ENCODE data around the gene ADCK2.
"Not testable (repeated sequence)": the region's sequence is repeated elsewhere in the genome, so short reads cannot be mapped to it uniquely, and the experiment has no call there.

The ADCK2 gene

DNA sequence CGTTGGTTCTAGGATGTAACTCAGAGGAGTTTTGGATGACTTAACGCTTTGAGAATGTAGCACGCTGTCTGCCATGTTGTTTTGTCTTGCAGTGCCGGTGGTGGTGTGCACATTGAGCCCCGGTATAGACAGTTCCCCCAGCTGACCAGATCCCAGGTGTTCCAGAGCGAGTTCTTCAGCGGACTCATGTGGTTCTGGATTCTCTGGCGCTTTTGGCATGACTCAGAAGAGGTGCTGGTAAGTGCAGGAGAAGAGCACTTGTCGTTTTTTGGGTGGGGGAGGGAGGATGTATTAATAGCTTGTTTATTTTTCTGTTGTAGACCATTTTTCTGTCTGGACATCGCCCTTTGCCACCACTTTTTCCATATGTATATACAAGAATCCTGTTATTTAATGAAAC lies 30.0 kb downstream of the ADCK2 start:
- no peaks in the 10 kb centered on the region for H3K9me3 ChIP-seq (ENCODE audit: insufficient read depth, low read depth, low read length)
- no peaks in the 10 kb centered on the region for H3F3A ChIP-seq (ENCODE audit: low read depth)
- H3K4me3 ChIP-seq (ENCODE audit: low read length, poor library complexity, severe bottlenecking) = no peak overlapping the region
- H3K4me2 ChIP-seq (ENCODE audit: low read depth, low read length, poor library complexity, severe bottlenecking) = no peak overlapping the region
- peaks cover 39% of the 10 kb centered on the region for H3K79me2 ChIP-seq (ENCODE audit: insufficient read depth, low read length)
- H3K9me2 ChIP-seq (replicated peaks; ENCODE audit: low read depth, low read length) = no peaks in the 10 kb centered on the region
- peaks cover 28% of the 10 kb centered on the region; the same call in 1 of the 2 replicates for H3K36me3 ChIP-seq (ENCODE audit: insufficient read depth, low read length)
- H3K27me3 ChIP-seq (ENCODE audit: insufficient read depth, low read length, poor library complexity, severe bottlenecking) = no peaks in the 10 kb centered on the region
- H4K20me1 ChIP-seq (ENCODE audit: insufficient read depth, low read length, poor library complexity, severe bottlenecking) = peaks cover 20% of the 10 kb centered on the region
- H3K9ac ChIP-seq (ENCODE audit: low read depth, low read length, poor library complexity, severe bottlenecking) = no peak overlapping the region
- peaks cover 20% of the 10 kb centered on the region for H3K4me1 ChIP-seq (ENCODE audit: insufficient read depth, low read length, poor library complexity, severe bottlenecking)
- no peak overlapping the region for H2AFZ ChIP-seq (ENCODE audit: low read length)
- TF ChIP-seq, protein P1, sequence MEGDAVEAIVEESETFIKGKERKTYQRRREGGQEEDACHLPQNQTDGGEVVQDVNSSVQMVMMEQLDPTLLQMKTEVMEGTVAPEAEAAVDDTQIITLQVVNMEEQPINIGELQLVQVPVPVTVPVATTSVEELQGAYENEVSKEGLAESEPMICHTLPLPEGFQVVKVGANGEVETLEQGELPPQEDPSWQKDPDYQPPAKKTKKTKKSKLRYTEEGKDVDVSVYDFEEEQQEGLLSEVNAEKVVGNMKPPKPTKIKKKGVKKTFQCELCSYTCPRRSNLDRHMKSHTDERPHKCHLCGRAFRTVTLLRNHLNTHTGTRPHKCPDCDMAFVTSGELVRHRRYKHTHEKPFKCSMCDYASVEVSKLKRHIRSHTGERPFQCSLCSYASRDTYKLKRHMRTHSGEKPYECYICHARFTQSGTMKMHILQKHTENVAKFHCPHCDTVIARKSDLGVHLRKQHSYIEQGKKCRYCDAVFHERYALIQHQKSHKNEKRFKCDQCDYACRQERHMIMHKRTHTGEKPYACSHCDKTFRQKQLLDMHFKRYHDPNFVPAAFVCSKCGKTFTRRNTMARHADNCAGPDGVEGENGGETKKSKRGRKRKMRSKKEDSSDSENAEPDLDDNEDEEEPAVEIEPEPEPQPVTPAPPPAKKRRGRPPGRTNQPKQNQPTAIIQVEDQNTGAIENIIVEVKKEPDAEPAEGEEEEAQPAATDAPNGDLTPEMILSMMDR (conservative IDR thresholded peaks at IDR 0.05; ENCODE audit: low read length) = no peak
- no peak for TF ChIP-seq EZH2phosphoT487 (IDR thresholded peaks at IDR 0.05; ENCODE audit: borderline replicate concordance)

DNA sequence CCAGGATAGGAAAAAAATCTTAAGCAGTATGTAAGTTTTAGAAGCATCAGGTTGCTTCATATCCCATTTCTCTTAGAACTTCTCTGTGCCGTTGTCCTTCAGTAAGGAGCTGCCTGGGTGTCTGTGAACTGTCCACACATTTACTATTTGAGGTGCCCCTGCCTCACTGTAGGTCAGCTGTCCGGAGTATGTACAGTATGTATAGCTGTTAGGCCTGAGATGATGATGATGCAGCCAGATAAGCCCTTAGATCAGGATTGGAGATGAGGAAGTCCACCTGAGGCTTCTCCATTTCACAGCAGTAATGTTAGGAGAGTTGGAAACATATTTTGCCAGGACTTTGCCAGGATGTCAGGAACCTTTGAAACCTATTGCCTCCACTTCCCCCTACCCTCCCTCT lies 31.5 kb downstream of the ADCK2 start:
- Histone ChIP-seq H3K36me3 (ENCODE audit: insufficient read depth, low read length) (peaks cover 28% of the 10 kb centered on the region; the same call in 1 of the 2 replicates), H3K4me1 (ENCODE audit: insufficient read depth, low read length, poor library complexity, severe bottlenecking) (peaks cover 9% of the 10 kb centered on the region), H3F3A (ENCODE audit: low read depth) (no peaks in the 10 kb centered on the region), H3K9me3 (ENCODE audit: insufficient read depth, low read depth, low read length) (no peaks in the 10 kb centered on the region), H3K4me3 (ENCODE audit: low read length, poor library complexity, severe bottlenecking) (no peak overlapping the region), H3K79me2 (ENCODE audit: insufficient read depth, low read length) (peaks cover 24% of the 10 kb centered on the region), H4K20me1 (ENCODE audit: insufficient read depth, low read length, poor library complexity, severe bottlenecking) (peaks cover 15% of the 10 kb centered on the region), H2AFZ (ENCODE audit: low read length) (no peak overlapping the region), H3K4me2 (ENCODE audit: low read depth, low read length, poor library complexity, severe bottlenecking) (no peak overlapping the region), H3K9ac (ENCODE audit: low read depth, low read length, poor library complexity, severe bottlenecking) (no peak overlapping the region), H3K9me2 (replicated peaks; ENCODE audit: low read depth, low read length) (no peaks in the 10 kb centered on the region), H3K27me3 (ENCODE audit: insufficient read depth, low read length, poor library complexity, severe bottlenecking) (no peaks in the 10 kb centered on the region)
- TF ChIP-seq EZH2phosphoT487 (IDR thresholded peaks at IDR 0.05; ENCODE audit: borderline replicate concordance) = no peak
- TF ChIP-seq, protein P1 (conservative IDR thresholded peaks at IDR 0.05; ENCODE audit: low read length) = no peak

DNA sequence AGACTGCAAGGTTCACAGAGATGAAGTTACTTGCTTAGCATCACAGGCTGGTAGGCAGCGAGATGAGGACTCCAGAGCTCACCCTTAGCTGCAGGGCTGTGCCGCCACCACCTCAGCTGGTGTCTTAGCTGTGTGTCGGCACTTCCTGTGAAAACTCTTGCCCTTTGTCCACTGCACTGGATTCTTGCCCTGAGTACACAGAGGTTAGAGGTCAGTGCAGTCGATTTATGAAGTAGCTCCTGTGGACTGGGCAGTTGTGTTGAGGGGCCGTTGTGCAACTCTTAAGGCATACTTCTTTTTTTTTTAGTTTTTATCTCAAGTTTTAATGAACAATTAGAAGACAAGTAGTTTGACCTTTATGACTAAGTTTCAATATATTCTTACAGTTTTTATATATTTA lies 34.4 kb downstream of the ADCK2 start:
- Histone ChIP-seq H3K36me3 (ENCODE audit: insufficient read depth, low read length) (peaks cover 28% of the 10 kb centered on the region; the same call in 1 of the 2 replicates), H3K4me1 (ENCODE audit: insufficient read depth, low read length, poor library complexity, severe bottlenecking) (no peaks in the 10 kb centered on the region), H3K9ac (ENCODE audit: low read depth, low read length, poor library complexity, severe bottlenecking) (no peak overlapping the region), H3K4me3 (ENCODE audit: low read length, poor library complexity, severe bottlenecking) (no peak overlapping the region), H4K20me1 (ENCODE audit: insufficient read depth, low read length, poor library complexity, severe bottlenecking) (no peaks in the 10 kb centered on the region), H3K9me2 (replicated peaks; ENCODE audit: low read depth, low read length) (no peaks in the 10 kb centered on the region), H2AFZ (ENCODE audit: low read length) (no peak overlapping the region), H3K27me3 (ENCODE audit: insufficient read depth, low read length, poor library complexity, severe bottlenecking) (no peaks in the 10 kb centered on the region), H3F3A (ENCODE audit: low read depth) (no peaks in the 10 kb centered on the region), H3K79me2 (ENCODE audit: insufficient read depth, low read length) (no peaks in the 10 kb centered on the region), H3K4me2 (ENCODE audit: low read depth, low read length, poor library complexity, severe bottlenecking) (no peak overlapping the region), H3K9me3 (ENCODE audit: insufficient read depth, low read depth, low read length) (no peaks in the 10 kb centered on the region)
- TF ChIP-seq, protein P1 (conservative IDR thresholded peaks at IDR 0.05; ENCODE audit: low read length) = no peak
- TF ChIP-seq EZH2phosphoT487 (IDR thresholded peaks at IDR 0.05; ENCODE audit: borderline replicate concordance) = no peak

DNA sequence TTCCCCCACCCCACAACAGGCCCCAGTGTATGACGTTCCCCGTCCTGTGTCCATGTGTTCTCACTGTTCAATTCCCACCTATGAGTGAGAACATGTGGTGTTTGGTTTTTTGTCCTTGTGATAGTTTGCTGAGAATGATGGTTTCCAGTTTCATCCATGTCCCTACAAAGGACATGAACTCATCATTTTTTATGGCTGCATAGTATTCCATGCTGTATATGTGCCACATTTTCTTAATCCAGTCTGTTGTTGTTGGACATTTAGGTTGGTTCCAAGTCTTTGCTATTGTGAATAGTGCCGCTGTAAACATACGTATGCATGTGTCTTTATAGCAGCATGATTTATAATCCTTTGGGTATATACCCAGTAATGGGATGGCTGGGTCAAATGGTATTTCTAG lies 36.0 kb downstream of the ADCK2 start:
- not testable (repeated sequence) for H3K9me3 ChIP-seq (ENCODE audit: insufficient read depth, low read depth, low read length); H3K9ac ChIP-seq (ENCODE audit: low read depth, low read length, poor library complexity, severe bottlenecking); H3K4me1 ChIP-seq (ENCODE audit: insufficient read depth, low read length, poor library complexity, severe bottlenecking); H3K4me2 ChIP-seq (ENCODE audit: low read depth, low read length, poor library complexity, severe bottlenecking); H3K4me3 ChIP-seq (ENCODE audit: low read length, poor library complexity, severe bottlenecking); H3K79me2 ChIP-seq (ENCODE audit: insufficient read depth, low read length); H3K9me2 ChIP-seq (replicated peaks; ENCODE audit: low read depth, low read length); H3K27me3 ChIP-seq (ENCODE audit: insufficient read depth, low read length, poor library complexity, severe bottlenecking); H3F3A ChIP-seq (ENCODE audit: low read depth); H4K20me1 ChIP-seq (ENCODE audit: insufficient read depth, low read length, poor library complexity, severe bottlenecking); H2AFZ ChIP-seq (ENCODE audit: low read length)
- peaks cover 23% of the 10 kb centered on the region; the same call in 1 of the 2 replicates for H3K36me3 ChIP-seq (ENCODE audit: insufficient read depth, low read length)

DNA sequence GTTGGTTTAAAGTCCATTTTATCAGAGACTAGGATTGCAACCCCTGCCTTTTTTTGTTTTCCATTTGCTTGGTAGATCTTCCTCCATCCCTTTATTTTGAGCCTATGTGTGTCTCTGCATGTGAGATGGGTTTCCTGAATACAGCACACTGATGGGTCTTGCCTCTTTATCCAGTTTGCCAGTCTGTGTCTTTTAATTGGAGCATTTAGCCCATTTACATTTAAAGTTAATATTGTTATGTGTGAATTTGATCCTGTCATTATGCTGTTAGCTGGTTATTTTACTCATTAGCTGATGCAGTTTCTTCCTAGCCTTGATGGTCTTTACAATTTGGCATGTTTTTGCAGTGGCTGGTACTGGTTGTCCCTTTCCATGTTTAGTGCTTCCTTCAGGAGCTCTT lies 39.6 kb downstream of the ADCK2 start:
- not testable (repeated sequence) for H3K27me3 ChIP-seq (ENCODE audit: insufficient read depth, low read length, poor library complexity, severe bottlenecking); H3K4me1 ChIP-seq (ENCODE audit: insufficient read depth, low read length, poor library complexity, severe bottlenecking); H3K79me2 ChIP-seq (ENCODE audit: insufficient read depth, low read length); H4K20me1 ChIP-seq (ENCODE audit: insufficient read depth, low read length, poor library complexity, severe bottlenecking); H3K9me2 ChIP-seq (replicated peaks; ENCODE audit: low read depth, low read length); H3K9ac ChIP-seq (ENCODE audit: low read depth, low read length, poor library complexity, severe bottlenecking); H2AFZ ChIP-seq (ENCODE audit: low read length); H3K9me3 ChIP-seq (ENCODE audit: insufficient read depth, low read depth, low read length); H3K4me3 ChIP-seq (ENCODE audit: low read length, poor library complexity, severe bottlenecking); H3K36me3 ChIP-seq (ENCODE audit: insufficient read depth, low read length); H3K4me2 ChIP-seq (ENCODE audit: low read depth, low read length, poor library complexity, severe bottlenecking); H3F3A ChIP-seq (ENCODE audit: low read depth)

Data from Loucy (cell line).